Astrocyte (in vitro differentiated cells and primary cell): ENCODE data around the gene SMIM35.

Source experiments
- CTCF ChIP-seq: IDR thresholded peaks from 2 replicates; pipeline ENCODE4 v1.5.1; 2011; ENCODE audit warnings: low read depth, mild to moderate bottlenecking, inconsistent platforms, low read length, moderate library complexity; ENCODE audit not compliant: insufficient read depth
- EZH2 ChIP-seq: IDR thresholded peaks from 2 replicates; pipeline ENCODE4 v1.6.1; 2012; ENCODE audit warnings: mild to moderate bottlenecking, low read length, inconsistent platforms; ENCODE audit not compliant: insufficient read depth

DNA sequence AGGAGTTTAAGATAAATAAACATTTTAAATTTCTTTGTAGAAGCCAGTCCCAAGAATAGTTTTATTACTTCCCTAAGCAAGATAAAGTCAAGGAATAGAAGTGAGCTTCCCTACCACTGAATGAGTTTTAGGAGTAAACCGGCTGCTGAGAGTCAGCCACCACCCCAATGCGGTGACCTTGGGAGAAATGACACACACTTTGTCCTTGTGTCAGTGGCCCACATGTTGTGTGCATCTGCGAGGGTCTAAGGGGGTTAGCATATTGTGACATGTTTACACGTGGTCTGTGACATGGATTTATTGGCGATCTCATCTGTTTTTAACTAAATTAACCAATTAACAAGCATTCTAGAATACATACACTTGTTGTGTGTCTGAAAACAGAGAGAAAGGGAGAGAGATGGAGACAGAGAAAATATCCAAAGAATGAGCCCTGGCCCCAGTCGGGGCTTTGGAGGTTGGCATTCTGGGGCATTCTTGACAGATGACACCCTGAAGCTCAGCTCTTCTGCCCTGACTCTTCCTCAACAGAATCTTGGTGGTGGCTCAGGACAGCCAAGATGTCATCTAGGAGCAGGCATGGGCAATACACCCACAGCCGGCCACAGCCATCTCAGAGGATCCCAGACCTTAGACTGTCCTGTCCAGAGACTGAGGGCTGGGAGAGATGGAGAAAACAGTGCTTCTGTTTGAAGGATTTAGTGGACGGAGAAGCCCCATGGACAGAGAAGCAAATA lies 39.6 kb downstream of the SMIM35 start:
- TF ChIP-seq CTCF, result no peak
- no peak for TF ChIP-seq EZH2
